NCI-H2107 (cell line): Measurements from ENCODE around the gene CPLX3.

Experiments used
- DNase-seq: peaks from one replicate; lab custom pipeline; 2025; lab: John Stamatoyannopoulos, UW

CPLX3 gene

GRCh38 chr15:74802290-74802689, 24.1 kb upstream of the CPLX3 start:
- no peak for DNase-seq

- DNase-seq, result no peak
These were observed 23.5 kb upstream of the CPLX3 start for GRCh38 chr15:74802862-74803447.

DNA sequence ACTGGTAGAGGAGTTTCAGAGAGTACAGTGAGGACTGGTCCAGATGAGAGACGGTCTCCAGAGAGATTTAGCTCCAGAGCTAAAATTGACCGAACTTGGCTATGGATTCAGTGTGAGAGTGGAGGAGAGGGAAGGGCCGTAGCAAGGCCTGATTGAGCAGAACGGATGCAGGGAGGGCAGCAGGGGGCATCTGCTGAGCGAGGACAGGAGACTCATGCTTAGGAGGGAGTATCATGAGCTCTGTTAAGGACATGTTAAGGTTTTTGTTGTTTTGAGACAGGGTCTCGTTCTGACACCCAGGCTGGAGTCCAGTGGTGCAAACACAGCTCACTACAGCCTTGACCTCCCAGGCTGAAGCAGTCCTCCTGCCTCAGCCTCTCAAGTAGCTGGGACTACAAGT, 21.5 kb upstream of the CPLX3 start:
- DNase-seq, result no peak

- DNase-seq, result no peak
These were observed 19.1 kb upstream of the CPLX3 start for GRCh38 chr15:74807282-74807681.

- DNase-seq, result no peak
These were observed 18.2 kb upstream of the CPLX3 start for GRCh38 chr15:74808078-74808839.

DNA sequence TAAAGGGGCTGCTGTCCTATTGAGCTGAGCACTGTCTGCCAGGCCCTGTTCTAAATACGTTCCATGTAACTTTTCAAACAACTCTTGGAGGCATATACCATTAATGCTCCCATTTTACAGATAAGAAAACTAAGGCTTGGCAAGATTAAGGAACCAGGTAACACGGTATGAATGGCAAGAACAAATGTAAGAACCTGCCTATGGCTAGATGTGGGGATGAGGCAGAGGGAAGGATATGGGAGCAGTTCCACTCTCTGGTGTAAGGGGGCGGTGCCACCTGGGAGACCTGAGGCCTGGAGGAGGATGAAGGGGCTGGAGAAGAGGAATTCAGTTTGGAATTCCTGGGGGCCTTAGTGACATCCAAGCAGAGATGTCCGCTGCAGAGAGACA, 17.6 kb upstream of the CPLX3 start:
- no peak for DNase-seq

DNA sequence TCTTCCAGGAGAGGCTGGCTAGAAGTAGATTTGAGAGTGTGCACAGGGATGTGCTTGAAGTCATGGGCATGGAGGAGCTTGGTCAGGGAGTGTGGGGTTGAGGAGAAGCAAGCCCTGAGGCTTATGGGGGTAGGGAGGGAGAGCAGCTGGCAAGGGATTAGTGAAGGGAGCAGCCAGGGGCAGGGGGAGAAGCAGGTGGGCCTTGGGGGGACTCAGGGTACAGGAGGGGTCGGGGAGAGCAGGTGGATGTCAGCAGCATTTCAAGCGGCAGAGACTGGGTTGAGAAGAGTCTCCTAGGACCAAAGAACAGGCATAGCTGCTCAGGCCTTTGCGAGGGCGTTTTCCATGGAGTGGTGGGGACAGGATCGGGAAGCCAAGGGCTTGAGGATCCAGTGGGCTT, 17.2 kb upstream of the CPLX3 start:
- no peak for DNase-seq

DNA sequence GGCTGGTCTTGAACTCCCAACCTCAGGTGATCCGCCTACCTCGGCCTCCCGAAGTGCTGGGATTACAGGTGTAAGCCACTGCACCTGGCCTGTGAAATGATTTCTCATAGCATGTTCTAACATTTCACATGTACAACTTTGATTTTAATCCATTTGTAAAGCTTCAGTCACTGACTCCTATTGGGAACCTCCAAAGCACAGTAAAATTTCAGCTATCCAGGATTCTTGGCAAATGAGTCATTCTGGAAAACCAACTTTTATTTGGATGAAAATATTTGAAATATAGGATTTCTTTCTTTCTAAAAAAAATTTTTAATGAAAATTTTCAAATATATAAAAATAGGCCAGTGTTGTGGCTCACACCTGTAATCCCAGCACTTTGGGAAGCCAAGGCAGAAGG, 16.5 kb upstream of the CPLX3 start:
- no peak for DNase-seq

DNA sequence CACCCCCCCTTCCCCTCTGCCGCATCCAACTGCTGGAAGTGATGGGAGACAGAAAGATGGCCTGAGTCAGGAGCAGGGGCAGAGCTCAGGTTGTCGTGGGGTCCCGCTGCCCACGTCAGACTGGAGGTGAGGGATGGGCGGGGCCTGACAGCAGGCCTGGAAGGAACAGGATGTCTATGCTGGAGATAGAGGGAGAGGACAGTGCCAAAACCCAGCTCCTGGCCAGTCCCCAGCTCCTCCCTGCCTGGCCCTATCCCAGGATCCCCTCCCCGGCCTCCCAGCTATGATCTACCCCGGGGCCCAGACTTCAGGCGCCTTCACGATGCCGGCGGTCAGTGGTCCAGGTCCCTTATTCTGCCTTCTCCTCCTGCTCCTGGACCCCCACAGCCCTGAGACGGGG, 13.9 kb upstream of the CPLX3 start, which contains the start of gene LMAN1L:
LMAN1L (plus strand) TSS at position 303 of the 400 bp plus-strand sequence; CDS start at position 323, 20 bp downstream.
- no peak for DNase-seq

DNA sequence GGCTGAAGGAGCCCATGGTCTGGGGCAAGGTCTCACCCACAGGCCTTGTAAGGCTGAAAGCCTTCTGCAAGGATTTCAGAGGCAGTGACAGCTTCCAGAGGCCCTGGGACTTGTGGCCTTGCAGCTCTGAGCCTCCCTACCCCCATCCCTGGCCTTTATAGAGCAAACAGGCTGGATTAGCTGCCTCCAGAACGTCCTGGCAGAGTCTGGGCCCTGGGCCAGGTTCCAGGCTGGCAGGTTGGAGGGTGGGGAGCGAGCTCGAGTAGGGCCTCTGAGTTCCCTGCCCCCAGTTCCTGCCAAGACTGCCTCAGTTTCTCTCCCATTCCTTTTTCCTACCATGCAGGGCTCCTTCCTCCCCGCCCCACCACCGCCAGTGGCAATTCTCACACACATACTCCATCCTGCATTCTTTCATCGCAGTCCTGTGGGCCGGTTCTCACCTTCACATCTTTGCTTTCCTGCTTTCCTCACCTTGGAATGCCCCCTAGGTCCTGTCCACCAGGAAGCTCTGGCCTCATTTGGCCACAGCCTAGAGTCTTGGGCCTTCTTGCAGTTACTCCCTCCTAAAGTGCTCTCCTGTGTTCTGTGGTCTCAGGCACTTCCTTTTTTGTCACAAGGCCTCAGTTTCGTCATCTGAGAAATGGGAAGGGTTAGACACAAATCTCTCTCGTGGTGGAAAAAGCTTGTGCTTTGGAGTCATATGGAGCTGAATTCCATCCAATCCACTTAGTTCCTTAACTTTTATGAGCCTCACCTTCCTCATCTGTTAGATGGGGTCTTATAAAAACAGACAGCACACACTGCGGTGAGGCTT, 11.1 kb upstream of the CPLX3 start:
- DNase-seq, result no peak

- DNase-seq, result no peak
These were observed 10.5 kb upstream of the CPLX3 start for GRCh38 chr15:74815961-74816360.

DNA sequence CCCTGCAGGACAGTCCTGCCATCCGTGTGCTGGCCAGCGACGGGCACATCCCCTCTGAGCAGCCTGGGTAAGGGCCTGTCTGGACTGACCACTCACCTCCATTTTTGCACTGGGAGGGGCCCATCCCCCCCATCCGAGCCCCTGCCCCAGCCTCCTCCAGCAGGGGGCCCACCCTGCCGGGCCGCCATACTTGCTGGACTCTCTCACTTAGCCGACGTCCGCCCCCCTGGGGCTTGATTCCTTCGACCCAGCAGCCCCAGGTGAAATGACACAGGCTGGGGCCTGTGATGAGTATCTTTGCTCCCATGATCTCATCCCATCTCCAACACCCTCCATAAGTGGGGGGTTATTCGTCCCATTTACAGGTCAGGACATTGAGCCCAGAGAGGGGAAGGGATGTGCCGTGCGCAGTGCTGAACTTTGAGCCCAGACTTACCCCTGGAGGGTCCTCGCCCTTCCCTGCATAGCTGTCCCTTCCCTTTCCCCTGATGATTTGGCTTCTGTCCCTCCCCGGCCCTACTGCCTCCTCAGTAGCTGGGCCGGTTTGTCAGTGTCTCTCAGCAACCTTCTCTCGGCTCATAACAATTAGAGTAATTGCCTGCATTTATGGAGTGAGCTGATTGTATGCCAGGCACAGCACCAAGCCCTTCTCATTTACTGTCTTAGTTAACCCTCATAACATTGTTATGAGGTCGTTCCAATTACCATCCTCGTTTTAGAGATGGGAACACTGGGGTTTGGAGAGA, 9.6 kb upstream of the CPLX3 start:
- no peak for DNase-seq

GRCh38 chr15:74817370-74817737, 9.1 kb upstream of the CPLX3 start:
- DNase-seq, result no peak

- DNase-seq, result no peak
These were observed 6.4 kb upstream of the CPLX3 start for GRCh38 chr15:74820056-74820455.

- DNase-seq, result no peak
These were observed 5.2 kb upstream of the CPLX3 start for GRCh38 chr15:74821091-74821789.

- DNase-seq, result no peak
These were observed 4.7 kb upstream of the CPLX3 start for GRCh38 chr15:74821790-74822158.

DNA sequence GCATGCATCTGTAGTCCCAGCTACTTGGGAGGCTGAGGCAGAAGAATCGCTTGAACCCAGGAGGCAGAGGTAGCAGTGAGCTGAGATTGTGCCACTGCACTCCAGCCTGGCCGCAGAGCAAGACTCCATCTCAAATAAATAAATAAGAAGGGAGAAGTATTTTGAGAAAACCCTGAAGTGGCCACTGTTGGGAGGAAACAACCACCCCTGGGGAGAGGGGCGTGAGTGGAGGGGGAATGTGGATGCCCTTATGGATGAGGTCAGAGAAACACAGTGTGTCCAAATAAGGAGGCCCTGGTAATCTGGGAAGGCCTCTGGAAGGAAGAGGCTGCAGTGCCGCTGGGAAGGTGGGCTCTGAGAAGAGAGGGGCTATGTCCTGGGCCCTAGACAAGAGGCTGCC, 4.2 kb upstream of the CPLX3 start:
- no peak for DNase-seq

GRCh38 chr15:74823324-74823723, 3.1 kb upstream of the CPLX3 start:
- no peak for DNase-seq

DNA sequence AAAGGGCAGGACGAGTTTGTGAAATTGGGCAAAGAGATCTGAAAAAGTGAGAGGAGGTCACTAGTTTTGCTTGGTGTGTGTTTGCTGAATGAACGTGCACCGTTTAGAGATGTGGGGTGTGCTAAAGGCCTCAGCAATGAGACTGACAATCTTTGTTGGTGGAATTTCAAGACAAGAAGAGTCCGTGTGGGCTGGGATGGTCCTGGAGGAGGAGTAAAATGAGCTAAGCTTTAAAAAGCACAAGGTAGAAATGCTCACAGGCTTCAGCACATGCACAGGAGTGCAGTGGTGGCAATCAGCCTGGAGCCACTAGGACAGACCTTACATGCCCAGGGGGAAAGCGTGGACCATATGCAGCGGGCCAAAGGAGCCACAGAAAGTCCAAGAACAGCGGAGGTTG, 1.5 kb upstream of the CPLX3 start:
- DNase-seq, result no peak

- DNase-seq, result no peak
These were observed 561 bp upstream of the CPLX3 start for GRCh38 chr15:74825866-74826265.

DNA sequence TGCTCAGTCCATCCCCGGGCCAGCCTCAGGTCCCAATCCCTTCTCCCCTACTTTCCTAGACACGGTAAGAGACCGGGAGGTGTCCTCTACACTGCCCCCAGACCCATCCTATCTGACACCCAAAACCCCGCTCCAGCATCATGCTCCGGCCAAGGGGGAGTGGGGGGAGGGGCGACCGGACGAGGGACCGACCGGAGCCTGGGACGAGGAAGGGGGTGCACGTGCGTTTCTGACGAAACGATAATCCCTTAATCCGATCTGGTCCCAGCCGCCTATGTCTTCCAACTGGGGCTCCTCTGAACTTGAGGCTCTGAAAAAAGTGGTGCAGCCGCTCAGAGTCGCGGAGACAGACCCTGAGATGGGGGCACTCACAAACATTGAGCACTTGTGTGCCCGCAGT, 494 bp downstream of the CPLX3 start:
- no peak for DNase-seq

GRCh38 chr15:74827614-74828013, 1.2 kb downstream of the CPLX3 start:
- no peak for DNase-seq
